OCI-LY7 (cell line): ENCODE measurements around the gene ZNF99. TPM values are rescaled to one million over a fixed set of nuclear protein-coding genes. Genes with fewer than 3 reads are reported as not detected.
"Not testable (repeated sequence)": the region's sequence is repeated elsewhere in the genome, so short reads cannot be mapped to it uniquely, and the experiment has no call there.

Source experiments
- BruUV-seq: library from RNA; stranded (reverse); fragments of 400-500 nt; replicated peaks from 2 replicates; lab custom pipeline; 2021; lab: Mats Ljungman, UMichigan
- CTCF ChIA-PET: fragments of 300-600 bp; sonication (Branson Sonifier 250); formaldehyde crosslinking; loops from one replicate; lab custom pipeline; 2022; ENCODE audit warnings: antibody characterized with exemption; ENCODE audit not compliant: unreplicated experiment; lab: Charles Lee
- POLR2A ChIA-PET: fragments of 300-600 bp; sonication (Branson Sonifier 250); formaldehyde crosslinking; loops from one replicate; lab custom pipeline; 2022; ENCODE audit warnings: antibody characterized with exemption; lab: Charles Lee
- DNase-seq: peaks from one replicate; pipeline ENCODE4 v3.0.0-alpha.2; 2015; ENCODE audit warnings: low spot score
- H2AFZ ChIP-seq: fragments of 200-600 bp; sonication (generic), shearing (Covaris generic); 2 replicates; pipeline ENCODE4 v1.6.1; 2014; ENCODE audit warnings: mild to moderate bottlenecking, antibody characterized with exemption, low read length, moderate library complexity
- H3K27ac ChIP-seq: fragments of 200-600 bp; sonication (generic); 2 replicates; pipeline ENCODE4 v1.5.1; 2014; ENCODE audit warnings: mixed run types, low read depth, mild to moderate bottlenecking, moderate library complexity, low read length, inconsistent platforms; ENCODE audit not compliant: poor library complexity, severe bottlenecking
- H3K36me3 ChIP-seq: fragments of 200-600 bp; sonication (generic); 2 replicates; pipeline ENCODE4 v1.6.1; 2014; ENCODE audit warnings: mild to moderate bottlenecking, antibody characterized with exemption, low read length, moderate library complexity, mixed read lengths; ENCODE audit not compliant: insufficient read depth
- H3K4me1 ChIP-seq: fragments of 200-600 bp; sonication (generic); 2 replicates; pipeline ENCODE4 v1.5.1; 2014; ENCODE audit warnings: mild to moderate bottlenecking, low read length; ENCODE audit not compliant: insufficient read depth, poor library complexity, severe bottlenecking
- H3K4me2 ChIP-seq: fragments of 200-600 bp; sonication (generic); 2 replicates; pipeline ENCODE4 v1.6.1; 2014; ENCODE audit warnings: mild to moderate bottlenecking, low read length
- H3K4me3 ChIP-seq: fragments of 200-600 bp; sonication (generic); 2 replicates; pipeline ENCODE4 v1.5.1; 2014; ENCODE audit warnings: mild to moderate bottlenecking, low read depth, low read length; ENCODE audit not compliant: poor library complexity, severe bottlenecking
- H3K79me2 ChIP-seq: fragments of 200-600 bp; sonication (generic); 2 replicates; pipeline ENCODE4 v1.6.1; 2016; ENCODE audit warnings: low read depth, mild to moderate bottlenecking, low read length, moderate library complexity, mixed read lengths; ENCODE audit not compliant: insufficient read depth
- H3K9me2 ChIP-seq: fragments of 200-600 bp; sonication (generic); 2 replicates; pipeline ENCODE4 v1.6.1; 2016; ENCODE audit warnings: mild to moderate bottlenecking, low read length, mixed read lengths; ENCODE audit not compliant: insufficient read depth
- H3K9me3 ChIP-seq: fragments of 200-600 bp; sonication (generic); 2 replicates; pipeline ENCODE4 v1.6.1; 2014; ENCODE audit warnings: mild to moderate bottlenecking, mixed run types, low read length, mixed read lengths
- H4K20me1 ChIP-seq: fragments of 200-600 bp; sonication (generic); 2 replicates; pipeline ENCODE4 v1.6.1; 2014; ENCODE audit warnings: mild to moderate bottlenecking, antibody characterized with exemption, low read length, moderate library complexity, mixed read lengths; ENCODE audit not compliant: insufficient read depth
- EZH2phosphoT487 ChIP-seq: fragments of 200-600 bp; sonication (generic); IDR thresholded peaks from 2 replicates; pipeline ENCODE4 v1.6.1; 2018; ENCODE audit warnings: low read depth, borderline replicate concordance, mild to moderate bottlenecking, mixed run types, antibody characterized with exemption, low read length, moderate library complexity, mixed read lengths
- intact Hi-C: fragments of 100-400 bp; cut with micrococcal nuclease; formaldehyde crosslinking; loops from one replicate; pipeline ENCODE4 v1.10.0; 2022; ENCODE audit not compliant: unreplicated experiment
- small RNA-seq: library from RNA; depleted of rRNA; stranded (forward); fragments of <200 nt; gene quantifications from one replicate; pipeline ENCODE3, GENCODE V24; 2014
- total RNA-seq, 2 experiments: library from RNA; depleted of rRNA in 1 of 2; stranded (reverse); fragments of >200 nt in 1 of 2; shearing (Covaris generic) in 1 of 2; gene quantifications; 2 replicates each; pipeline ENCODE4 v1.2.3, GENCODE V29; 2014 to 2022
- TF ChIP-seq, protein P1 (sequence below): fragments of 200-600 bp; sonication (generic); conservative IDR thresholded peaks from 2 replicates; pipeline ENCODE4 v1.5.1; 2014; ENCODE audit warnings: mild to moderate bottlenecking, antibody characterized with exemption, low read length, moderate library complexity, mixed read lengths

ZNF99 gene
- total RNA-seq, 2 experiments from 2014 or later = not detected

DNA sequence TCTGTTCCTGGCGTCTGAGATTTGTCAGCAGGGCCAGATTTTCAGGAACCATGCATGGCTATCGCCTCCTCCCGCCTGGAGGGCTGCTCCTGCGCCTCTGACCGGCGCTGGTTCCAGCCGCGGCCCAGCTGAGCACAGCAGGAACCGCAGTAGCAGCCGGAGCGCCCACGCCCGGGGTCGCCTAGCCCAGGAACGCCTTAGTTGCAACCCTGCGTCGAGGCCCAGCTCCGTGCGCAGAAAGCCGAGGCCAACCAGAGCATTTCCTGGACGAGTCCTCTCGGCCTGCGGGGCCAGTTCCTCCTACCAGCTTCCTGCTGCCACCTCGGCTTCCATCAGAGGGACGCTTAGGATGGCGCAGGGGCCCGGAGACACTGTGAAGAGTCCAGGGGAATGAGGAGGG lies 75.0 kb downstream of the ZNF99 start:
- H3K27ac ChIP-seq = no peak overlapping the region
- no peaks in the 10 kb centered on the region for H3K4me1 ChIP-seq
- H4K20me1 ChIP-seq = no peaks in the 10 kb centered on the region
- H2AFZ ChIP-seq = no peak overlapping the region
- no peaks in the 10 kb centered on the region for H3K79me2 ChIP-seq
- no peak overlapping the region for H3K4me3 ChIP-seq
- no peak overlapping the region for H3K4me2 ChIP-seq
- intact Hi-C loops = no loop called here
- CTCF ChIA-PET = no interaction called here
- H3K9me3 ChIP-seq = 0 out of 2 replicates have a peak, but pooled peaks cover 4% of the 10 kb centered on the region
- H3K9me2 ChIP-seq = no peaks in the 10 kb centered on the region
- H3K36me3 ChIP-seq = no peaks in the 10 kb centered on the region
- TF ChIP-seq EZH2phosphoT487 = no peak
- TF ChIP-seq, protein P1, sequence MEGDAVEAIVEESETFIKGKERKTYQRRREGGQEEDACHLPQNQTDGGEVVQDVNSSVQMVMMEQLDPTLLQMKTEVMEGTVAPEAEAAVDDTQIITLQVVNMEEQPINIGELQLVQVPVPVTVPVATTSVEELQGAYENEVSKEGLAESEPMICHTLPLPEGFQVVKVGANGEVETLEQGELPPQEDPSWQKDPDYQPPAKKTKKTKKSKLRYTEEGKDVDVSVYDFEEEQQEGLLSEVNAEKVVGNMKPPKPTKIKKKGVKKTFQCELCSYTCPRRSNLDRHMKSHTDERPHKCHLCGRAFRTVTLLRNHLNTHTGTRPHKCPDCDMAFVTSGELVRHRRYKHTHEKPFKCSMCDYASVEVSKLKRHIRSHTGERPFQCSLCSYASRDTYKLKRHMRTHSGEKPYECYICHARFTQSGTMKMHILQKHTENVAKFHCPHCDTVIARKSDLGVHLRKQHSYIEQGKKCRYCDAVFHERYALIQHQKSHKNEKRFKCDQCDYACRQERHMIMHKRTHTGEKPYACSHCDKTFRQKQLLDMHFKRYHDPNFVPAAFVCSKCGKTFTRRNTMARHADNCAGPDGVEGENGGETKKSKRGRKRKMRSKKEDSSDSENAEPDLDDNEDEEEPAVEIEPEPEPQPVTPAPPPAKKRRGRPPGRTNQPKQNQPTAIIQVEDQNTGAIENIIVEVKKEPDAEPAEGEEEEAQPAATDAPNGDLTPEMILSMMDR = no peak
- POLR2A ChIA-PET = no interaction called here
- BruUV-seq = no TSS peak
- no peak for DNase-seq

DNA sequence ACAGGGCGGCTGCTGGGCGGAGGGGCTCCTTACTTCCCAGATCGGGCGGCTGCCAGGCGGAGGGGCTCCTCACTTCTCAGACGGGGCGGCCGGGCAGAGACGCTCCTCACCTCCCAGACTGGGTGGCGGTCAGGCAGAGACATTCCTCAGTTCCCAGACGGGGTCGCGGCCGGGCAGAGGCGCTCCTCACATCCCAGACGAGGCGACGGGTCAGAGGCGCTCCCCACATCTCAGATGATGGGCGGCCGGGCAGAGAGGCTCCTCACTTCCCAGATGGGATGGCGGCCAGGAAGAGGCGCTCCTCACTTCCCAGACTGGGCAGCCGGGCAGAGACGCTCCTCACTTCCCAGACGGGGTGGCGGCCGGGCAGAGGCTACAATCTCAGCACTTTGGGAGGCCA lies 80.9 kb downstream of the ZNF99 start:
- CTCF ChIA-PET, H3K79me2 ChIP-seq, H3K36me3 ChIP-seq, BruUV-seq, H3K4me2 ChIP-seq, H3K9me2 ChIP-seq, H3K4me1 ChIP-seq, H2AFZ ChIP-seq, H3K27ac ChIP-seq, H3K4me3 ChIP-seq, DNase-seq, H3K9me3 ChIP-seq, intact Hi-C loops, H4K20me1 ChIP-seq, POLR2A ChIA-PET: not testable (repeated sequence)

DNA sequence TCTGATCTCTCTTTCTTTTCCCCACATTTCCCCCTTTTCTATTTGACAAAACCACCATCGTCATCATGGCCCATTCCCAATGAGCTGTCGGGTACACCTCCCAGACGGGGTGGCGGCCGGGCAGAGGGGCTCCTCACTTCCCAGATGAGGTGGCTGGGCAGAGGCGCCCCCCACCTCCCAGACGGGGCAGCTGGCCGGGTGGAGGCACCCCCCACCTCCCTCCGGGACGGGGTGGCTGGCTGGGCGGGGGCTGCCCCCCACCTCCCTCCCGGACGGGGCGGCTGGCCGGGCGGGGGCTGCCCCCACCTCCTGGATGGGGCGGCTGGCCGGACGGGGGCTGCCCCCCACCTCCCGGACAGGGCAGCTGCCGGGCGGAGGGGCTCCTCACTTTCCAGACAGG lies 81.3 kb downstream of the ZNF99 start:
- H3K79me2 ChIP-seq, H3K9me3 ChIP-seq, CTCF ChIA-PET, H3K4me2 ChIP-seq, H3K27ac ChIP-seq, H3K4me3 ChIP-seq, BruUV-seq, H3K36me3 ChIP-seq, POLR2A ChIA-PET, H3K9me2 ChIP-seq, intact Hi-C loops, H3K4me1 ChIP-seq, H4K20me1 ChIP-seq, H2AFZ ChIP-seq, DNase-seq: not testable (repeated sequence)

Small RNAs within 50 kb of the gene (small RNA-seq; reads per million reads assigned to genes)
- not detected for gene AC008626.1
- gene AC008626.2 = not detected

Other genes with a start within 250 kb of the ZNF99 start
- not detected in 2 replicates for gene ZNF492, start 149.8 kb downstream of the ZNF99 start, total RNA-seq (2014; rRNA removed; shearing (Covaris generic))
- gene ZNF492, start 149.8 kb downstream of the ZNF99 start, total RNA-seq (2022) = not detected in 2 replicates
- not detected in 2 replicates for gene ZNF723, start 48.1 kb upstream of the ZNF99 start, total RNA-seq (2014; rRNA removed; shearing (Covaris generic))
- gene ZNF723, start 48.1 kb upstream of the ZNF99 start, total RNA-seq (2022) = not detected in 2 replicates
- gene ZNF728, start 219.0 kb upstream of the ZNF99 start, total RNA-seq (2014; rRNA removed; shearing (Covaris generic)) = not detected in 2 replicates
- gene ZNF728, start 219.0 kb upstream of the ZNF99 start, total RNA-seq (2022) = not detected in 2 replicates